Kidney (tissue), 14 donors: ENCODE data around the gene LRRC45. TPM values are rescaled to one million over a fixed set of nuclear protein-coding genes. Genes with fewer than 3 reads are reported as not detected.

ENCODE experiments used
- DNase-seq, 5 donors: peaks; one replicate each; pipeline ENCODE4 v3.0.0-alpha.2; 2013 to 2020
- FAIRE-seq: peaks from 2 replicates; lab custom pipeline; 2012; peaks lifted over from hg19 to GRCh38; lab: Jason Lieb, UNC
- H3K27ac ChIP-seq, 2 donors: one replicate each; pipeline ENCODE4 v1.7.0; 2013; ENCODE audit warnings: low read depth in 2 of 2, low read length in 2 of 2, inconsistent platforms in 1 of 2
- H3K27me3 ChIP-seq: one replicate; pipeline ENCODE4 v1.7.1; 2013; ENCODE audit warnings: low read length, inconsistent platforms; ENCODE audit not compliant: control insufficient read depth, insufficient read depth
- H3K36me3 ChIP-seq, 3 donors: one replicate each; pipeline versions ENCODE4 v1.7.0 to v1.7.1; 2013; ENCODE audit warnings: low read length in 3 of 3, control low read depth in 1 of 3, inconsistent platforms in 1 of 3; ENCODE audit not compliant: insufficient read depth in 3 of 3, control insufficient read depth in 2 of 3
- H3K4me1 ChIP-seq, 3 donors: one replicate each; pipeline versions ENCODE4 v1.7.0 to v1.7.1; 2013; ENCODE audit warnings: low read length in 3 of 3, inconsistent platforms in 1 of 3, low read depth in 1 of 3; ENCODE audit not compliant: control insufficient read depth in 2 of 3, insufficient read depth in 2 of 3
- H3K4me3 ChIP-seq, 3 donors: one replicate each; pipeline versions ENCODE4 v1.7.0 to v1.8.1; 2013; ENCODE audit warnings: low read length in 3 of 3, control low read depth in 1 of 3, inconsistent platforms in 1 of 3
- H3K9ac ChIP-seq, 3 donors: one replicate each; pipeline versions ENCODE4 v1.7.0 to v1.7.1; 2013; ENCODE audit warnings: low read length in 3 of 3, control low read depth in 1 of 3, inconsistent platforms in 1 of 3
- H3K9me3 ChIP-seq, 3 donors: one replicate each; pipeline versions ENCODE4 v1.7.0 to v1.7.1; 2013; ENCODE audit warnings: low read length in 3 of 3, control low read depth in 1 of 3, inconsistent platforms in 1 of 3; ENCODE audit not compliant: control insufficient read depth in 2 of 3, insufficient read depth in 1 of 3
- CTCF ChIP-seq: IDR thresholded peaks from 3 replicates; pipeline ENCODE4 v1.5.1; 2012; ENCODE audit warnings: mild to moderate bottlenecking, moderate library complexity, borderline replicate concordance; ENCODE audit not compliant: insufficient read depth; ENCODE audit errors: extremely low read depth
- intact Hi-C: fragments of 100-400 bp; cut with DNase I; formaldehyde crosslinking; loops from one replicate; pipeline ENCODE4 v1.11.1; 2022
- polyA plus RNA-seq: library from polyadenylated mRNA; stranded (reverse); fragments of 350-450 nt; fragmentation: Illumina TruSeq; extraction: RNeasy Lipid Tissue Mini Kit (QIAGEN cat#74804); gene quantifications from one replicate; pipeline ENCODE4 v1.2.3, GENCODE V29; 2014; ENCODE audit warnings: low read depth, low replicate concordance; ENCODE audit not compliant: insufficient read depth
- total RNA-seq: library from RNA; stranded (reverse); fragmentation: NEBNext Ultra II Directional; extraction: Animal tissue kit (Norgen Biotek cat#: 25700); gene quantifications from one replicate; pipeline ENCODE4 v1.2.1, GENCODE V29; 2021
- donor health status: control.
- donor health status: control.
- donor health status: control.
- donor health status: control.
- donor health status: control.
- donor health status: DM: yes; HTN: yes; CAD: no.
- donor health status: Normal renal cell carcinoma (clear cell type).

The LRRC45 gene
- total and polyA plus RNA-seq, 2 donors from 2014 or later, result 9.9 TPM

- no peak overlapping the region for H3K27ac ChIP-seq
- no peaks in the 10 kb centered on the region for H3K9me3 ChIP-seq
- H3K4me3 ChIP-seq, result no peak overlapping the region
Observed at GRCh38 chr17:81990836-81991683, 32.0 kb upstream of the LRRC45 start.

GRCh38 chr17:81991684-81992305 lies 31.3 kb upstream of the LRRC45 start:
- H3K9me3 ChIP-seq, result no peaks in the 10 kb centered on the region
- TF ChIP-seq CTCF, result peak; percentile 1
- FAIRE-seq, result no peak
- H3K27ac ChIP-seq, result no peak overlapping the region
- no peak overlapping the region for H3K4me3 ChIP-seq
- no peak overlapping the region for H3K9ac ChIP-seq
- H3K27me3 ChIP-seq, result no peaks in the 10 kb centered on the region
- DNase-seq, result peak; percentile 75 to 92 (median 80)
- H3K36me3 ChIP-seq, result no peaks in the 10 kb centered on the region
- intact Hi-C loops, result no loop called here
- H3K4me1 ChIP-seq, result peaks cover 0 to 18% (median 15%) of the 10 kb centered on the region in 3 donors

More at GRCh38 chr17:81990836-81991683, 32.0 kb upstream of the LRRC45 start:
- Histone ChIP-seq H3K4me1 (peaks cover 0 to 18% (median 15%) of the 10 kb centered on the region in 3 donors), H3K9ac (no peak overlapping the region), H3K27me3 (no peaks in the 10 kb centered on the region), H3K36me3 (peaks cover 0 to 5% (median 0%) of the 10 kb centered on the region in 3 donors)
- peak in 1 of 5 donors; percentile 55 for DNase-seq
- intact Hi-C loops, result no loop called here
- TF ChIP-seq CTCF, result no peak
- FAIRE-seq, result no peak

GRCh38 chr17:81992306-81993102 lies 30.6 kb upstream of the LRRC45 start:
- DNase-seq (peak in 4 of 5 donors; percentile 90 to 93 (median 92)), FAIRE-seq (no peak)
- H3K27me3 ChIP-seq, result no peaks in the 10 kb centered on the region
- H3K27ac ChIP-seq, result no peak overlapping the region
- H3K4me3 ChIP-seq, result no peak overlapping the region
- no peak for TF ChIP-seq CTCF
- no peaks in the 10 kb centered on the region for H3K36me3 ChIP-seq
- H3K4me1 ChIP-seq, result peaks cover 0 to 18% (median 15%) of the 10 kb centered on the region in 3 donors
- H3K9ac ChIP-seq, result no peak overlapping the region
- H3K9me3 ChIP-seq, result no peaks in the 10 kb centered on the region
- intact Hi-C loops, result no loop called here
